ENCODE measurements around the gene SSTR5. TPM values are rescaled to one million over a fixed set of nuclear protein-coding genes. Genes with fewer than 3 reads are reported as not detected.

Gene SSTR5
- total RNA-seq, 1 experiment from 2014 or later = not detected

DNA sequence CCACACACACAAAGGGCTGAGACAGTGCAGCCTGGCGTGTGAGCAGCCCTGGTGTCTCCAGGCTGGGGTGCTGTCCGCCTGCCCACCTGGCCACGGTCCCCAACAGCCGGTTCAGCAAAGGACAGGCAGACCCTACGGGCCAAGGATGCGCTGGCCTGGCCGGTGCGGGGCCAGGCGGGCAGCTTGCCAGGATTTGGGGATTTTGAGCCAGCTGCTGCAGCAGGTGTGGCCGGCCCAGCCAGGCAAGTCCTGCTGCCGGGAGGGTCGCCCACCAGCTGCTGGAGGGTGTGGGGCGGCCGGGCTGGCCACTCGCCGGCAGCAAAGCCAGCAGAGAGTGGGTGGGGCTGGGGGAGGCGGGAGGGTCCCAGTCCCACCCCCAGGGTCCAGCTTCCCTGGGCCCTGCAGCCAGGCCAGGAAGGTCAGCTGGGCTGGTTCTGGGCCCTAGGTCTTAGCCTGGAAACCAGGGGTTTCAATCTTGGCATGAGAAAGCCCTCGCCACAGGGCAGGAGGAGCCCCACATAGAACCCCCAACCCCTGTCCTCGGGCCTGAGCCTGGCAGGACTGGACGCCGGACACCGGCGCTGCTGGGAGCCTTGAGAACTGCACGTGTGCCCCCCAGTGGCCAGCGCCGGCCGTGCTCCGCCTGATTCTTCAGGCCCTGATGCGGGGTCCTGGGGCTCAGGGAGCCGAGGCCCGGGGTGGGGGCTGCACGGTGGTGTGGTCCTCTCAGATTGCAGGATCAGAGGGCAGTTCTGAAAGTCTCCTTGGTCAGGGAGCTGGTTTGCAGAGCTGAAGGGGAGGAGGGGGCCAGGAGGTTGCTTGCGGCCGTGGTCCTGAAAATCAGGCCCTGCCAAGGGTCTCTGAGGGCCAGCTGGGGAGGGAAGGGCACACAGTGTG, 17.6 kb upstream of the SSTR5 start:
- H3K36me3 ChIP-seq = no peaks in the 10 kb centered on the region
- peak; percentile 28 to 68 for DNase-seq (ENCODE audit: low read depth in 1 of 2, low spot score in 2 of 2)
- no peaks in the 10 kb centered on the region for H3K4me1 ChIP-seq (replicated peaks)
- no peak overlapping the region for H3K4me3 ChIP-seq
- peaks cover 11% of the 10 kb centered on the region for H3K27me3 ChIP-seq (replicated peaks)
- no peak overlapping the region for H3K27ac ChIP-seq
- no peaks in the 10 kb centered on the region; the same call in 1 of the 2 replicates for H3K9me3 ChIP-seq (replicated peaks)

GRCh38 chr16:1055557-1055924, 17.0 kb upstream of the SSTR5 start:
- Histone ChIP-seq H3K36me3 (no peaks in the 10 kb centered on the region), H3K4me3 (no peak overlapping the region), H3K27ac (no peak overlapping the region), H3K4me1 (replicated peaks) (no peaks in the 10 kb centered on the region), H3K27me3 (replicated peaks) (peaks cover 8% of the 10 kb centered on the region), H3K9me3 (replicated peaks) (no peaks in the 10 kb centered on the region; the same call in 1 of the 2 replicates)
- DNase-seq (ENCODE audit: low read depth in 1 of 2, low spot score in 2 of 2) = no peak

GRCh38 chr16:1056196-1056595, 16.4 kb upstream of the SSTR5 start:
- Histone ChIP-seq H3K4me3 (no peak overlapping the region), H3K36me3 (no peaks in the 10 kb centered on the region), H3K27me3 (replicated peaks) (peaks cover 13% of the 10 kb centered on the region), H3K9me3 (replicated peaks) (no peaks in the 10 kb centered on the region; the same call in 1 of the 2 replicates), H3K27ac (no peak overlapping the region), H3K4me1 (replicated peaks) (no peaks in the 10 kb centered on the region)
- no peak for DNase-seq (ENCODE audit: low read depth in 1 of 2, low spot score in 2 of 2)

DNA sequence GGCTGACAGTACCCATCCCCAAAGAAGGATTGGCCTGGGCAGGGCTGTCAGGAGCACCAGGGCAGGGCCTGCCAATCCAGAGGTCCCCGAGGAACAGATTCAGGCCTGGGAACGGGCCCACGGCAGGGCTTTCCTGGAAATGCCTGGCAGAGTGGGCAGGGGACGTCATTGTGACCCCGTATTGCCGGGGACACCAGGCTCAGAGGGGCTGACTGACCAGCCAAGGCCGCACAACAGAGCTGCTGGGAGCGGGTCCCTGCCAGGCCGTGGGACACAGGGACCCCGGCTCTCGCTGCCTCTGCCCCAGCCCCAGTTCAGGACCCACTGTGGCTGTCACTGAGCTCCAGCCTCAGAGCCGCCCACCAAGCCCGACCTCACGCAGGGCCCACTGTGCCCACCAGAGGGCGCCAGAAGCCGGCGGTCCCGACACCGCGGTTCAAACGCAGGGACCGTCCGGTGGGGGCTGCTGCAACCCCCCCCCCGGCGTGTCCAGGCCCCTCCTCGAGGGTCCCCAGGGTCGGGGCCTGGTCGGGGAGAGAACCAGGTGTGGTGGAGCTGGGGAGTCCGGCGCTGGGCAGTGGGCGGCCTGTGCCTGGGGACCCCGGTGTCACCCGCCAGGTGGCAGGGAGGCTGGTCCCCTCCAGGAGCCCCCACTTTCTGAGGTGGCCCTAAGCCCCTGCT, 15.2 kb upstream of the SSTR5 start:
- H3K36me3 ChIP-seq = no peaks in the 10 kb centered on the region
- H3K27ac ChIP-seq = no peak overlapping the region
- no peak for DNase-seq (ENCODE audit: low read depth in 1 of 2, low spot score in 2 of 2)
- no peaks in the 10 kb centered on the region for H3K4me1 ChIP-seq (replicated peaks)
- H3K27me3 ChIP-seq (replicated peaks) = peaks cover 25% of the 10 kb centered on the region
- H3K9me3 ChIP-seq (replicated peaks) = no peaks in the 10 kb centered on the region; the same call in 1 of the 2 replicates
- no peak overlapping the region for H3K4me3 ChIP-seq

GRCh38 chr16:1058216-1058615, 14.3 kb upstream of the SSTR5 start:
- H3K36me3 ChIP-seq = no peaks in the 10 kb centered on the region
- H3K4me1 ChIP-seq (replicated peaks) = no peaks in the 10 kb centered on the region
- no peak overlapping the region for H3K27ac ChIP-seq
- no peak for DNase-seq (ENCODE audit: low read depth in 1 of 2, low spot score in 2 of 2)
- peaks cover 34% of the 10 kb centered on the region for H3K27me3 ChIP-seq (replicated peaks)
- no peak overlapping the region for H3K4me3 ChIP-seq
- H3K9me3 ChIP-seq (replicated peaks) = no peaks in the 10 kb centered on the region; the same call in 1 of the 2 replicates

- Histone ChIP-seq H3K9me3 (replicated peaks) (no peaks in the 10 kb centered on the region; the same call in 1 of the 2 replicates), H3K4me1 (replicated peaks) (no peaks in the 10 kb centered on the region), H3K36me3 (no peaks in the 10 kb centered on the region), H3K4me3 (no peak overlapping the region), H3K27ac (no peak overlapping the region), H3K27me3 (replicated peaks) (peaks cover 45% of the 10 kb centered on the region)
- no peak for DNase-seq (ENCODE audit: low read depth in 1 of 2, low spot score in 2 of 2)
Measured at GRCh38 chr16:1059310-1059709, 13.2 kb upstream of the SSTR5 start.

DNA sequence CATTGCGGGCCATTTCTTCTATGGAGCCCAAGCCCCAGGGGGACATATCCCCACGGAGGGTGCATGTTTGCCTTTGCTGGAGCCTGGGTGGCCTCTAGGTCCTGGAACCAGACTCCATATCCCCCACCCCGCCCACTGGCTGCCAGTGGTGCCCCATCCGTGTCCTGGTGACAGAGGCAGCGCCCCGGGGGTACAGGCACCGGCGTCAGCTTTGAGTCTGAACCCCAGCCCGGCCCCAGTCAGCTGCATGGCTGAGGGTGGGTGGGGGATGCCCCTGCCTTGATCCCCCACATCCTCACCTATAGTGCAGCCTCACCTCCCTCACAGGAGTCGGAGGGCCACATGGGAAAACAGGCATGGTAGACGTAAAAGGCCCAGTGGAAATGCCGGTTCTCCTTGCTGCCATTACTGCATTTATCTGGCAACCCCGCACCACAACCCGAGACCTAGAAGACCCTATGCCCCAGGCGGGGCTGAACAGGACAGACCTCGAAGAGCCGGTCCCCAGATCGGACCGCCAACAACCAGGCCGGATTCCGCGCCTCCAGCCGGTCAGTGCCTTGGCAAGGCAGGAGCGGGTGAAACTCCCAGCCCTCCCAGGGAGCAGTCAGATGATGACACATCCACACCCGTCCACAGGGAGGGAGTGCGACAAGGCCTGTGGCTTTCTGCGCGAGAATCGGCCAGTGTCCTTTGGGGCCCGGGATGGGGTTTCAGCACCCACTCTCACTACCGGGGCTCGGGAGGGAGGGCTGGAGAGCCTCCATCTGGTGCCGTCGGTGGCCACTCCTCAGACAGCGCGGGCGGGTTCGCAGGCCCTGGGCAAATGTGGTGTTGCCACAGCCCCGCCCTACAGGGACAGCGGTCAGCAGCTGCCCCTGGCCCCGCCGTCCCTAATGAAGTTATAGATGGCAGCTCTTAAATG, 11.9 kb upstream of the SSTR5 start:
- no peaks in the 10 kb centered on the region for H3K36me3 ChIP-seq
- no peaks in the 10 kb centered on the region for H3K4me1 ChIP-seq (replicated peaks)
- H3K27me3 ChIP-seq (replicated peaks) = peaks cover 58% of the 10 kb centered on the region
- no peak overlapping the region for H3K4me3 ChIP-seq
- no peak overlapping the region for H3K27ac ChIP-seq
- no peak for DNase-seq (ENCODE audit: low read depth in 1 of 2, low spot score in 2 of 2)
- no peaks in the 10 kb centered on the region; the same call in 1 of the 2 replicates for H3K9me3 ChIP-seq (replicated peaks)

DNA sequence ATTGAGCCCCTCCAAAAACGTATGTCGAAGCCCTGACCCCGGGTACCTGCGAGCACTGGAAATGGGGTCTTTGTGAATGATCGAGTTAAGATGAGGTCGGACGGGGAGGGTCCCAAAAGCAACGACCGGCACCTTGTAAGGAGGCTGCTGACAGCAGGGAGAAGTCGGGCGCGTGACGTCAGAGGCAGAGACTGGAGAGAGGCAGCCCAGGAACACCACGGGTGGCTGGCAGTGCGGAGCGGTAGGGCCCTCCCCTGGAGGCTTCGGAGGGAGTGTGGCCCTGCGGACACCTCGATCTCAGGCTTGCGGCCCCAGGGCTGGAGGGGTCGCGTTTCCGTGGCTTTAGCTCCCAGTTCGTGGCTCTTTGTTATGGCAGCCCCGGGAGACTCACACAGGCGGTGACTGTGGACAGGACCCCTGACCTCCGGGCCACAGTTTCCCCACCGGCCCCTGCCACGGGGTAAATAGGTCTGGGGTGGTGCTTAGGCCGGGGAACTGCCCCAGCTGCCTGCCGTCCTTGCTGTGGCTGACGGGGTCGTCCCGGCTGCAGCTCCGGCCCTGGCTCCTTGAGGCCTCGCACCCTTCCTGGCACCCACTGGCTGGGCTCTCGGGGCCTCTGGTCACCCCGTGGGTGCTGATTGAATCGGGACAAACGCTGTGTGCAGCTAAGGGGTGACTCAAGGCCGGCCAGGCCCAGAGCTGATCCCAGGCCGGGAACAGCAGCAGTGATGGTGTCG, 10.6 kb upstream of the SSTR5 start:
- Histone ChIP-seq H3K9me3 (replicated peaks) (no peaks in the 10 kb centered on the region; the same call in 1 of the 2 replicates), H3K4me1 (replicated peaks) (no peaks in the 10 kb centered on the region), H3K4me3 (no peak overlapping the region), H3K27me3 (replicated peaks) (peaks cover 71% of the 10 kb centered on the region), H3K27ac (no peak overlapping the region), H3K36me3 (no peaks in the 10 kb centered on the region)
- no peak for DNase-seq (ENCODE audit: low read depth in 1 of 2, low spot score in 2 of 2)

DNA sequence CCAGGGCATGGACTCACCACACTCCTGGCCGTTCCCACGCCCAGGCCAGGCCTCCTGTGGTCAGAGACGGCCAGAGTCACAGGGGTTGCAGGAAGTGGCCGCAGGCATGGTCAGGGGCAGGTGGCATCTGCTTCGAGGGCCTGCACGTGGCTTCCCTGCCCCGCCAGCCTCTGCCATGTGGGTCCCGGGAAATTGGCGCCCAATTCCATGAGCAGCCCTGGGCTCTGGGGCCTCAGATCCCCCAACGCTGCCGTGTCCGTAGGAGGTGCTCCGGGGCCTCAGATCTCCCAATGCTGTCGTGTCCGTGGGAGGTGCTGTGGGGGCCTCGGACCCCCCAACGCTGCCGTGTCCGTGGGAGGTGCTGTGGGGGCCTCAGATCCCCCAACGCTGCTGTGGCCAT, 9.7 kb upstream of the SSTR5 start:
- Histone ChIP-seq H3K4me3 (no peak overlapping the region), H3K27ac (no peak overlapping the region), H3K27me3 (replicated peaks) (peaks cover 80% of the 10 kb centered on the region), H3K9me3 (replicated peaks) (no peaks in the 10 kb centered on the region; the same call in 1 of the 2 replicates), H3K36me3 (no peaks in the 10 kb centered on the region), H3K4me1 (replicated peaks) (no peaks in the 10 kb centered on the region)
- DNase-seq (ENCODE audit: low read depth in 1 of 2, low spot score in 2 of 2) = no peak

DNA sequence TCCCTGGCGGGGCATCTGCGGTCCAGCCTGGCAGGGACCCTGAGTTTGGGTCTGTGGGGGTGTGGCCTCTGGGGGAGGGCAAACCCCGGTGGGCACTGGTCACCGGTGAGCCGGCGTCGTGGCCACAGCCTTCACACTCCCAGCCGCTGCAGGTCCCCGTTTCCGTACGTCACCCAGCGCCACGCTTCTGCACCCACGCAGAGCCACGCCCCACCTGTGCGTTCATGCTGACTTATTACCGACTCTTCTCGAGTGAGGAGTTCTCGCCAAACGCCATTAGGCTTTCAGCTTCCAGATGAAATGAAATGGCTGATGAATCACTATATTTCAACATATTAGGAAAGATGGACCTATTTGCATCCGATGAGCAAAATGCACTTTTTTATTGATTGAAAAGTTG, 8.8 kb upstream of the SSTR5 start:
- Histone ChIP-seq H3K4me3 (no peak overlapping the region), H3K9me3 (replicated peaks) (no peaks in the 10 kb centered on the region; the same call in 1 of the 2 replicates), H3K4me1 (replicated peaks) (no peaks in the 10 kb centered on the region), H3K36me3 (no peaks in the 10 kb centered on the region), H3K27me3 (replicated peaks) (peaks cover 84% of the 10 kb centered on the region), H3K27ac (no peak overlapping the region)
- DNase-seq (ENCODE audit: low read depth in 1 of 2, low spot score in 2 of 2) = no peak

DNA sequence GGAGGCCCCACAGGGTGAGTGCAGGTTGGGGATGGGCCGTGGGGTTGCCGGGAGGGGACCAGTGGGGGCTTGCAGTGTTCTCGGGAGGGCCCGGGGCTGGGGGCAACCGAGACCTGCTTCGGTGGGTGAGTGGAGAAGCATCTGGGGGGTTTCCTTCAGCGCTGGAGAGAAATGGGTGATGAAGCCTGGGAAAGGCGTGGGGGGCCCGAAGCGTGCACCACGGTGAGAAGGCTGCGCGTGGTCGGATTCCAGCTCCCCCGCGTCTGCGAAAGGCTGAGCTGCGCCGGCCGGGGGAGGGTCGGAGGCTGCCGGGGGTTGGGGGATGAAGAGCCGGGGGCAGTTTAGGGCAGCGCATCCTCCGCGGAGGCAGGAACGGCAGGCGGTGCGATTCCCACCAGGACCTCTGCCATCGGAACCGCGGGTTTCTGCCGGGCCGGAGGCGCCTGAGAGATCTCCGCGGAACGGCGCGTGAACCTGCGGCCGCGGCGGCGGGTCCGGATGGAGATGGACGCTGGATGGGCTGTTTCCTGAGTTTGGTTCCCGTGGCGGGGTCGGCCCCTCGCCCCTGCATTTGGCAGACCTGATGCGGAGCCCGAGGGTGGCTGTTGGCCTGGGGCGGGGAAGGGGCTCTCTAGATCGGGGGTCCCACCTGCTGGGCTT, 6.9 kb upstream of the SSTR5 start:
- DNase-seq (ENCODE audit: low read depth in 1 of 2, low spot score in 2 of 2) = no peak
- Histone ChIP-seq H3K36me3 (no peaks in the 10 kb centered on the region), H3K9me3 (replicated peaks) (no peaks in the 10 kb centered on the region), H3K4me3 (no peak overlapping the region), H3K4me1 (replicated peaks) (no peaks in the 10 kb centered on the region), H3K27ac (no peak overlapping the region), H3K27me3 (replicated peaks) (peaks cover 99% of the 10 kb centered on the region)

DNA sequence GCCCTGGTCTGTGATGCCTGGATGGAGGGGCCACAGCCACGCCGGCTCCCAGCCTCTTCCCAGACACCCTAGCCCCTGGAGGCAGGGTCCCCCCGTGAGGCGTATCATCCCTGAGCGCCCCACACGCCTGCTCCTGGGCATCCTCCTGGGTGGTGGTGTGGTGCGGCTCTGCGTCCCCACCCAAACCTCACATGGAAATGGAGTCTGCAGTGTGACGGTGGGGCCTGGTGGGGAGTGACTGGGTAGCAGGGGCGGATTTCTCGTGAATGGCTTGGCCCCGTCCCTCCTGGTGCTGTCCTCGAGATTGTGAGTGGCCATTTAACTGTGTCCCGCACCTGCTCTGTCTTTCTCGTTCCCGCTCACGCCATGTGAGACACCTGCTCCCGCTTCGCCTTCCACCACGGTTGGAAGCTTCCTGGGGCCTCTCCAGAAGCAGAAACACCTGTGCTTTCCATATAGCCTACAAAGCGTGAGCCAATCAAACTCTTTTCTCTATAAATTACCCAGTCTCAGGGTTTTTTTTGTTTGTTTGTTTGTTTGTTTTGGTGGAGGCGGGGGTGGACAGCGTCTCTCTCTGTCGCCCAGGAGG, 5.9 kb upstream of the SSTR5 start:
- no peak for DNase-seq (ENCODE audit: low read depth in 1 of 2, low spot score in 2 of 2)
- no peaks in the 10 kb centered on the region for H3K36me3 ChIP-seq
- peaks cover 97% of the 10 kb centered on the region for H3K27me3 ChIP-seq (replicated peaks)
- H3K4me3 ChIP-seq = no peak overlapping the region
- no peaks in the 10 kb centered on the region for H3K9me3 ChIP-seq (replicated peaks)
- no peak overlapping the region for H3K27ac ChIP-seq
- H3K4me1 ChIP-seq (replicated peaks) = no peaks in the 10 kb centered on the region
